GM18951 (cell line): Measurements from ENCODE around the gene USP48.

Experiments
- POLR2A ChIP-seq: IDR thresholded peaks from 4 replicates; pipeline ENCODE4 v1.6.1; 2011; ENCODE audit warnings: mild to moderate bottlenecking; ENCODE audit not compliant: insufficient read length, insufficient read depth; ENCODE audit errors: extremely low read depth
- in situ Hi-C: fragments of 300-500 bp; cut with MboI; formaldehyde crosslinking; loops from one replicate; pipeline ENCODE4 v1.12.0; 2022; ENCODE audit warnings: low sequenced_read_pairs, mixed read lengths, inconsistent platforms; ENCODE audit not compliant: unreplicated experiment

The USP48 gene

GRCh38 chr1:21664806-21665588 lies 118.0 kb downstream of the USP48 start:
- no peak for TF ChIP-seq POLR2A
- in situ Hi-C loops, result no loop called here

- no peak for TF ChIP-seq POLR2A
- in situ Hi-C loops, result no loop called here
These were observed 118.8 kb downstream of the USP48 start for GRCh38 chr1:21663951-21664805.

GRCh38 chr1:21663248-21663950 lies 119.5 kb downstream of the USP48 start:
- in situ Hi-C loops, result no loop called here
- no peak for TF ChIP-seq POLR2A

GRCh38 chr1:21662426-21663247 lies 120.3 kb downstream of the USP48 start:
- no peak for TF ChIP-seq POLR2A
- in situ Hi-C loops, result no loop called here

GRCh38 chr1:21661886-21662285 lies 121.1 kb downstream of the USP48 start:
- in situ Hi-C loops, result no loop called here
- TF ChIP-seq POLR2A, result no peak

GRCh38 chr1:21659924-21660326 lies 123.0 kb downstream of the USP48 start:
- in situ Hi-C loops, result no loop called here
- TF ChIP-seq POLR2A, result no peak

GRCh38 chr1:21659099-21659923 lies 123.6 kb downstream of the USP48 start:
- no peak for TF ChIP-seq POLR2A
- in situ Hi-C loops, result no loop called here

GRCh38 chr1:21657456-21658190 lies 125.3 kb downstream of the USP48 start:
- no peak for TF ChIP-seq POLR2A
- in situ Hi-C loops, result no loop called here

- in situ Hi-C loops, result no loop called here
- TF ChIP-seq POLR2A, result no peak
These were observed 127.2 kb downstream of the USP48 start for GRCh38 chr1:21655748-21656147.

GRCh38 chr1:21655259-21655658 lies 127.7 kb downstream of the USP48 start:
- in situ Hi-C loops, result no loop called here
- TF ChIP-seq POLR2A, result no peak

- in situ Hi-C loops, result no loop called here
- TF ChIP-seq POLR2A, result no peak
These were observed 128.7 kb downstream of the USP48 start for GRCh38 chr1:21654209-21654608.
